HG02678 (cell line): ENCODE measurements around the gene NSFL1C.
A peak's percentile ranks its signal among the peaks of the same experiment; 100 is the strongest.

Experiments used
- ATAC-seq: cut with Tn5 transposase; IDR thresholded peaks from one replicate; pipeline ENCODE4 v1.9.1; 2021; ENCODE audit warnings: mild to moderate bottlenecking, moderate library complexity; ENCODE audit not compliant: unreplicated experiment

NSFL1C gene

GRCh38 chr20:1462834-1463233 lies 3.8 kb downstream of the NSFL1C start:
- no peak for ATAC-seq

GRCh38 chr20:1462001-1462400 lies 4.6 kb downstream of the NSFL1C start:
- ATAC-seq: no peak

- ATAC-seq: no peak
These were observed 6.4 kb downstream of the NSFL1C start for GRCh38 chr20:1460275-1460674.

DNA sequence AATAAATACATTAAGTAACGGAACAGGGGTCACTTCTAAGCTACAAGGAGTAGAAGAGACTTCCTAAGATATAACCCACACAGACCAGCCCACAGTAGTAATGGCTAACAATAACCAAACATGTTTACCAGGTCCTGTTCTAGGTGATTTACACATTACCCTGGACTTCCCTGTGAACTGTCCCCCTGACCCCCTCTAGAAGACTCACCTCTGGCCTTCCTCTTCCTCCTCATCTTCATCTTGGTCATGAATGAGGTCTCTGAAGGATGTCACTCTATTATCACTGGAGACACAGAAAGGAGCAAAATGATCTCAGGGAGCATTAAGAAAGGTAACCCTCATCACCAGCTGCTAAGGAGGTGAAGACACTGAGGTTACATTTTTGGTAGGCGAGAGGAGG lies 8.7 kb downstream of the NSFL1C start:
- ATAC-seq: no peak

GRCh38 chr20:1456300-1456699 lies 10.3 kb downstream of the NSFL1C start:
- ATAC-seq: no peak

DNA sequence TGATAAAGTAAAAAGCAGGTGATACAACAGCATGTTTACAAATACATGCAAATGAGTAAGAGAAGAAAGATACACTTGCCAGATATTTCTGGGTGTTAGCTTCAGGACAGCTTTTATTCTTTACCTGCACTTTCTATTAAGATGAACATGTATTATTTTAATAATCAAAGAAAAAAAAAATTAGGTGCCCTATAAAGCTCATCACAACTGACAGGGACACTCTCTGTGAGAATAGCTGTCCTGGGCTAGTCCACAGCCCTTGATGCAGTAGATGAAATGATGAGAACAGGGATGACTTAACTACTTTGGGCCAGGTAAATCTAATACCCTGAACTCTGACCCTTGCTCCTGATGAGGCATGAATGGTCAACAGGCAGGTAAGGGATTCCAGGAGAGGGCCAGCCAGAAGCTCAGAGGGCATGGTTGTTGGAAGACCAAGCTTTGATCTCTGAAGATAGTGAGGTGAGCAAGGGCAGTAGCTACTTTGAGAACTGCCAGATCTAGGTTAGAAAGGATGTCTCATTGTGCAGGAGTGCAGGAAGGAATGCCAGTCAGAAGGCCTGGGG lies 15.6 kb downstream of the NSFL1C start:
- ATAC-seq: no peak

DNA sequence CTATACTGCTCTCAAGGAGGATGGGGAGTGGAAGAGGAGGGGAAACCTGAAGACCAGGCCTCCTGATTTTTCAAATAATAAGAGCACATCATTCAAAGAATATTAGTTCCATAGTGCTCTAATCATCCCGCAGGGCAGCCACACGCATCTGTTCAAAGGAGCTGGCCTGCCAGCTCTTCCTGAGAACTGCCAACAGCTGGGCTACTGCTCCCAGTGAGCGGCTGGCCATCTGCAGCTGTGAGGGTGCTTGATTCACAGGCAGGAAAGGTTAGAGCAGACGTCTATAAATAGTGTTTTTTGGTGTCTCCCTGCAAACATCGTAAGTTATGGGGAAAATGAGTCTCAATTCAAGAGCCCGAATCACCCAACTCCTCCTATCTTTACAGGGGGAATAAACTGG lies 17.3 kb downstream of the NSFL1C start:
- ATAC-seq: no peak

GRCh38 chr20:1448081-1448620 lies 18.5 kb downstream of the NSFL1C start:
- ATAC-seq: no peak

DNA sequence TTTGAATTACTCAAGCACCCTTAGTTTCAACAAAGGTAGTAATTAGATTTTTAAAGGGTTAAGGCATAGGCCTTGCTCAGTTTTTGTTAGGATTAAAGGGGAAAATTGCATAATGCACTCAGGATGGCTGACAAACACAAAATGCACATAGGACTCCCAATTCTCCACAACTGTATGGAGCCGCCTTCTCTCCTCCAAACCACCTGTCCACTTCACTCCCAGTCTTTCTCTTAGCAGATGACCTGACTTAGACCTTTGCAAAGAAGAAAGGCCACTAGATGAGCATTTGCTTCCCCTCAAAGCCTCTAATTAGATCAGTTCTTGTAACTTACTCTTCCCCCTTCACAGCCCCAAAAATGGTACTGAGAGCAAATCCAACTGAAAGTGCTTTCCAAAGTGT lies 20.1 kb downstream of the NSFL1C start:
- no peak for ATAC-seq

GRCh38 chr20:1443085-1443484 lies 23.6 kb downstream of the NSFL1C start:
- no peak for ATAC-seq

GRCh38 chr20:1442304-1442703 lies 24.3 kb downstream of the NSFL1C start:
- ATAC-seq: no peak

DNA sequence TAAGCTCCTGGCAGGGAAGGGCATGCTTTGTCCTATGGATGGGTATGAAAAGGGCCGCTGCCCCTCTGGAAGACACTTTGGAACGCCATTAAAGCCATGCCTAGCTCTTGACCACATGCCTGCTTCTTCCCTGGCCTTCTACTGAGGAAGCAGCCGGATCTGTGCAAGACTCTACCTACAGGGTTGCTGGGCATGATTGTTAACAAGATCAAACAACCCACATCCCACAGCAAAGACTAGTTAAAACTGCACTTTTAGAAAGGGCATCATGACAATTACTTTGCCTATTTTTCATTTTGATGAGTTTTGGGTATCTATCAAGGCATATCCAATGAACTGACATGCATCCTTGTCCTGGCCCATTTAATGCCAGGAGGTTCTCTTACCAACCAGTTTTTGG lies 25.5 kb downstream of the NSFL1C start:
- no peak for ATAC-seq

DNA sequence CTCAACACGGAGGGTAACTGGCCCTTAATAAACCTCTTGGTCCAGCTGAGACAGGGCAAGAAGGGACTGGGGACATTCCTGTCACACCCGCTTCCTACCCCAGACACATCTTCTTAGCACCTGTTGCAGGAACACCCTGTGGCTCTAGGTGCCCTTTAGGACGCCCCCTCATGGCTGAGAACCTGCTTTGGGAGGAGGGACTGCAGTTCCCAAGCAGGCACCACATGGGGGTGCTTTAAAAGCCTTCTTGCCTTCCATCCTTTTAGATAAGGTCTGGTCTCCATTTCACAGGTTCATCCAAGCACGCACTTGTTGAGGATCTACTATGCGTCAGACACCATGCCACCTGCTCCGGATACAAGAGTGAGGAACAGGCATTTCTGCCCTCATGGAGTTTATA lies 26.6 kb downstream of the NSFL1C start:
- ATAC-seq: no peak

DNA sequence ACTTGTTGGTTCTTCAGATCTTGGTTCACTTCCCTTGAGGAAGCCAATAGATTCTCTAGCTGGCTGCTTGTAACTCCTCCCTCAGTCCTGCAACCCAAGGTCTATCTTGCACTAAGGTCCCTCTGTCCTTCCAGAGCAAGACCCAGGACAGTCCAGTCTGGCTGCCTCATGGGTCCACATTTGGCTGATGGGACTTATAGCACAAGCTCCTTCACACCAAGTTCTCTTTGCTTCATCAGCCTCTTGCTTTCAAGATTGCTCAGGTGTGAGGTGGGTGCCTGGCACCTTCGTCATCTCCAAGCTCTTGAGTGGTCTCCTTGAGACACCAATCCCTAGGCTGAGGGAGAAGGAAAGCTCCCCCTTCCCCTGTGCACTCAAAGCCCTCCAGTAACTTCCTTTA lies 28.3 kb downstream of the NSFL1C start:
- ATAC-seq: no peak

GRCh38 chr20:1437235-1437904 lies 29.3 kb downstream of the NSFL1C start:
- ATAC-seq: peak; percentile 38

GRCh38 chr20:1436263-1436662 lies 30.4 kb downstream of the NSFL1C start:
- ATAC-seq: no peak

DNA sequence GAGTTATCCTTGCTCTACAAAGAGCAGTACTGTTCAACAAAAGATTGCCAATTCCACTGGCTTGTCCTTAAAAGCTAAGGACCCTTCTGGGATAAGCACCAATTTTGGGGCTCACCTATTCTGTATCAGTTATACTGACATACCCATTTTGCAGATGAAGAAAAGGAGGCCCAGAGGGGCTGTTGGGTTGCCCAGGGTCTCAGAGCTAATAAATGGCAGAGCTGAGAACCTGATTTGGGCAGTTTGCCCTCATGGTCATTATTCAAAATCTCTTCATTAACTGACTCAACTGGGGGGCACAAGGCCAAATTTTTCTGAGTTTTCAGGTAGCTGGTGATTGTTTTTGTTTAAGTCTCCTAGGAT lies 31.3 kb downstream of the NSFL1C start:
- ATAC-seq: no peak

GRCh38 chr20:1434571-1435336 lies 31.9 kb downstream of the NSFL1C start:
- peak; percentile 92 for ATAC-seq

DNA sequence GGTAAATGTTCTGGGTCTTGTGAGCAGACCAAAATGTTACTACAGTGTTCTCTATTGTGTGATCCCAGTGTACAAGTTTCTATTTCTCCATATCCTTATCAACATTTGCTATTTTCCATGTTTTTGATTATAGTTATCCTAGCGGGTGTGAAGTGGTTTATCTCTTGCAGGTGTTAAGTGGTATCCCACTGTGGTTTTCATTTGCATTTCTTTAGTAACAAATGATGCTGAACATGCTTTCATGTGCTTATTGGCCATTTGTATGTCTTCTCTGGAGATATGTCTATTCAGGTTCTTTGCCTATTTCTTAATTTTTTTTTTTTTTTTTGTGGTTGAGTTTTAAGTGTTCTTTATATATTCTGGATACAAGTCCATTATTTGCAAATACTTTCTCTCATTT lies 35.5 kb downstream of the NSFL1C start:
- no peak for ATAC-seq

GRCh38 chr20:1430004-1430451 lies 36.6 kb downstream of the NSFL1C start:
- ATAC-seq: no peak

DNA sequence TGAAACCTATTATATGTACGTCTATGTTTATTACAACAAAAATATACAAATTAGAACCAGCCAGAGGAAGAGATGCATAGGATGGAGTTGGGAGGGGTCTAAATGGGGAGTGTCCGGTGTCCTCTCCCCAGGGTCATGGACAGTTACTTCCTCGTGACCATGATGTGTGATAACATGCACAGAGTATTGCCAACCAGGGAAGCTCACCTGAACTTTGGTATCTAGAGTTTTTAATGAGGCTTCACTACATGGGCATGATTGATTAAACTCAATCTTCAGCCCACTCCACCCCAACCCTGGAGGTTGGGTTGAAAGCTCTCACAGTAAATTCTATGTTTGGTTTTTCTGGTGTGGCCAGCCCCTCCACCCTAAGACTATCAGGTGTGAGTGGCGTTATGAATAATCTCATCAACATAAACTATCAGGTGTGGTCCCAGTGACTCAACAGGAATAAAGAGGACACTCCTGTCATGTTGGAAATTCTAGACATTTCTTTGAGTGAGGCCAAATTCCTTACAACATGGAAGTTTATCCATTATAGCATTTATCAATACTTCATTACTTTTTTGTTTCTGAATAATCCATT lies 37.4 kb downstream of the NSFL1C start:
- ATAC-seq: no peak
